Activated B cell treated with CpG ODN at 0.5 μM for 24 hours (primary cell): Measurements from ENCODE around the gene CA4. TPM values are rescaled to one million over a fixed set of nuclear protein-coding genes. Genes with fewer than 3 reads are reported as not detected.
A peak's percentile ranks its signal among the peaks of the same experiment; 100 is the strongest.

ENCODE experiments used
- ATAC-seq: fragments of 200-7000 bp; cut with Tn5 transposase; one replicate; pipeline ENCODE4 v1.10.0; 2021; ENCODE audit warnings: low read depth, mild to moderate bottlenecking, moderate library complexity
- CTCF ChIA-PET: fragments of 350-600 bp; sonication (Branson Sonifier 250); formaldehyde crosslinking; loops from one replicate; lab custom pipeline; 2021; ENCODE audit warnings: antibody characterized with exemption; lab: Charles Lee
- POLR2A ChIA-PET: fragments of 350-600 bp; sonication (Branson Sonifier 250); formaldehyde crosslinking; loops from one replicate; lab custom pipeline; 2021; ENCODE audit warnings: antibody characterized with exemption; lab: Charles Lee
- DNase-seq: peaks from one replicate; pipeline ENCODE4 v3.0.0; 2022
- H3K27ac Mint-ChIP-seq: one replicate; pipeline ENCODE4 v1.8.0; 2020; ENCODE audit warnings: mixed read lengths
- H3K27me3 Mint-ChIP-seq: one replicate; pipeline ENCODE4 v1.8.0; 2021; ENCODE audit warnings: mixed read lengths
- H3K36me3 Mint-ChIP-seq: one replicate; pipeline ENCODE4 v1.8.0; 2021; ENCODE audit warnings: low read depth, mixed read lengths
- H3K4me1 Mint-ChIP-seq: one replicate; pipeline ENCODE4 v1.8.0; 2021; ENCODE audit warnings: mixed read lengths
- H3K4me3 Mint-ChIP-seq: one replicate; pipeline ENCODE4 v1.8.0; 2020; ENCODE audit warnings: mild to moderate bottlenecking, mixed read lengths
- H3K9me3 Mint-ChIP-seq: one replicate; pipeline ENCODE4 v1.8.0; 2020; ENCODE audit warnings: mixed read lengths
- CTCF ChIP-seq: fragments of 200-600 bp; IDR thresholded peaks from one replicate; pipeline ENCODE4 v1.8.0; 2022; ENCODE audit warnings: antibody characterized with exemption, mild to moderate bottlenecking
- intact Hi-C: fragments of 100-400 bp; cut with micrococcal nuclease; formaldehyde crosslinking; loops from one replicate; pipeline ENCODE4 v1.15.1; 2024
- total RNA-seq: library from RNA; stranded (reverse); gene quantifications from 2 replicates; pipeline ENCODE4 v1.2.3, GENCODE V29; 2022

CA4 gene
- total RNA-seq, 1 donor from 2014 or later: not detected

- peaks cover 18% of the 10 kb centered on the region for H3K27me3 Mint-ChIP-seq
- intact Hi-C loops: no loop called here
- H3K4me3 Mint-ChIP-seq: peak overlapping the region; percentile 90
- no peak for TF ChIP-seq CTCF
- peak; percentile 66 for DNase-seq
- H3K27ac Mint-ChIP-seq: peak overlapping the region; percentile 75
- peaks cover 2% of the 10 kb centered on the region for H3K9me3 Mint-ChIP-seq
- ATAC-seq: peak; percentile 94
- H3K4me1 Mint-ChIP-seq: peaks cover 36% of the 10 kb centered on the region
- H3K36me3 Mint-ChIP-seq: no peaks in the 10 kb centered on the region
- CTCF ChIA-PET: no interaction called here
- POLR2A ChIA-PET: no interaction called here
These were observed 14.4 kb upstream of the CA4 start for GRCh38 chr17:60135151-60135950.

- no peak for TF ChIP-seq CTCF
- ChIA-PET CTCF (no interaction called here), POLR2A (no interaction called here)
- peaks cover 36% of the 10 kb centered on the region for H3K4me1 Mint-ChIP-seq
- no peaks in the 10 kb centered on the region for H3K36me3 Mint-ChIP-seq
- H3K9me3 Mint-ChIP-seq: no peaks in the 10 kb centered on the region
- intact Hi-C loops: no loop called here
- H3K4me3 Mint-ChIP-seq: peak overlapping the region; percentile 90
- no peak for ATAC-seq
- no peak for DNase-seq
- peak overlapping the region; percentile 2 for H3K27ac Mint-ChIP-seq
- H3K27me3 Mint-ChIP-seq: peaks cover 23% of the 10 kb centered on the region
These were observed 13.7 kb upstream of the CA4 start for GRCh38 chr17:60135951-60136666.

- ATAC-seq (no peak), DNase-seq (no peak)
- CTCF ChIA-PET: no interaction called here
- Mint-ChIP-seq H3K27ac (no peak overlapping the region), H3K4me3 (no peak overlapping the region), H3K36me3 (no peaks in the 10 kb centered on the region), H3K9me3 (no peaks in the 10 kb centered on the region), H3K27me3 (peaks cover 29% of the 10 kb centered on the region), H3K4me1 (peaks cover 38% of the 10 kb centered on the region)
- POLR2A ChIA-PET: interaction anchor here (0.6 kb wide), 2 partner anchors 8 to 38 kb away, joined by 8 read pairs; no protein-coding TSS in a partner anchor
- intact Hi-C loops: no loop called here
- TF ChIP-seq CTCF: no peak
These were observed 12.0 kb upstream of the CA4 start for GRCh38 chr17:60137731-60138130.

GRCh38 chr17:60138769-60139437 lies 10.9 kb upstream of the CA4 start:
- POLR2A ChIA-PET: no interaction called here
- TF ChIP-seq CTCF: no peak
- H3K36me3 Mint-ChIP-seq: no peaks in the 10 kb centered on the region
- H3K27me3 Mint-ChIP-seq: peaks cover 36% of the 10 kb centered on the region
- no peaks in the 10 kb centered on the region for H3K9me3 Mint-ChIP-seq
- CTCF ChIA-PET: interaction anchor here (0.6 kb wide), 1 partner anchor 44 kb away, joined by 4 read pairs; no protein-coding TSS in a partner anchor
- ATAC-seq (no peak), DNase-seq (no peak)
- intact Hi-C loops: no loop called here
- peaks cover 45% of the 10 kb centered on the region for H3K4me1 Mint-ChIP-seq
- no peak overlapping the region for H3K27ac Mint-ChIP-seq
- H3K4me3 Mint-ChIP-seq: no peak overlapping the region
